NCI-H2171 (cell line): ENCODE results near the gene CAVIN1.
"Not testable (repeated sequence)": the region's sequence is repeated elsewhere in the genome, so short reads cannot be mapped to it uniquely, and the experiment has no call there.

Experiments
- DNase-seq: peaks from one replicate; lab custom pipeline; 2025; lab: John Stamatoyannopoulos, UW

CAVIN1 gene

GRCh38 chr17:42422958-42423712, at the start of gene CAVIN1:
Gene CAVIN1, minus strand, starts transcription at chr17:42423256. Its CDS starts 159 bp downstream, at chr17:42423097.
- peak; percentile 68 for DNase-seq

GRCh38 chr17:42467889-42468288, 44.8 kb upstream of the CAVIN1 start:
- no peak for DNase-seq

- DNase-seq: no peak
Measured at GRCh38 chr17:42463976-42464400, 40.9 kb upstream of the CAVIN1 start.

GRCh38 chr17:42460371-42460770, 37.3 kb upstream of the CAVIN1 start:
- DNase-seq: no peak

GRCh38 chr17:42459801-42460281, 36.8 kb upstream of the CAVIN1 start:
- peak; percentile 17 for DNase-seq

- peak; percentile 52 for DNase-seq
Measured at GRCh38 chr17:42459256-42459800, 36.3 kb upstream of the CAVIN1 start.

- peak; percentile 92 for DNase-seq
Measured at GRCh38 chr17:42458497-42459255, 35.6 kb upstream of the CAVIN1 start, which contains the start of gene ATP6V0A1. Gene ATP6V0A1, plus strand, starts transcription at chr17:42458878. Its CDS starts 2,017 bp downstream, at chr17:42460895.

- DNase-seq: no peak
Measured at GRCh38 chr17:42457107-42457792, 34.2 kb upstream of the CAVIN1 start.

GRCh38 chr17:42456223-42457106, 33.4 kb upstream of the CAVIN1 start:
- DNase-seq: no peak

GRCh38 chr17:42454987-42455386, 31.9 kb upstream of the CAVIN1 start:
- not testable (repeated sequence) for DNase-seq

- no peak for DNase-seq
Measured at GRCh38 chr17:42453439-42453838, 30.4 kb upstream of the CAVIN1 start.

- not testable (repeated sequence) for DNase-seq
Measured at GRCh38 chr17:42451270-42451669, 28.2 kb upstream of the CAVIN1 start.

GRCh38 chr17:42449838-42450237, 26.8 kb upstream of the CAVIN1 start:
- DNase-seq: not testable (repeated sequence)

- DNase-seq: not testable (repeated sequence)
Measured at GRCh38 chr17:42449176-42449575, 26.1 kb upstream of the CAVIN1 start.

GRCh38 chr17:42442196-42442565, 19.1 kb upstream of the CAVIN1 start:
- no peak for DNase-seq

- DNase-seq: no peak
Measured at GRCh38 chr17:42441371-42442195, 18.5 kb upstream of the CAVIN1 start.

- no peak for DNase-seq
Measured at GRCh38 chr17:42438600-42439567, 15.8 kb upstream of the CAVIN1 start.

GRCh38 chr17:42436391-42436790, 13.3 kb upstream of the CAVIN1 start:
- DNase-seq: no peak

- DNase-seq: no peak
Measured at GRCh38 chr17:42431758-42432161, 8.7 kb upstream of the CAVIN1 start.
